ENCODE results near the gene M1AP.
"Not testable (repeated sequence)": the region's sequence is repeated elsewhere in the genome, so short reads cannot be mapped to it uniquely, and the experiment has no call there.

The M1AP gene

DNA sequence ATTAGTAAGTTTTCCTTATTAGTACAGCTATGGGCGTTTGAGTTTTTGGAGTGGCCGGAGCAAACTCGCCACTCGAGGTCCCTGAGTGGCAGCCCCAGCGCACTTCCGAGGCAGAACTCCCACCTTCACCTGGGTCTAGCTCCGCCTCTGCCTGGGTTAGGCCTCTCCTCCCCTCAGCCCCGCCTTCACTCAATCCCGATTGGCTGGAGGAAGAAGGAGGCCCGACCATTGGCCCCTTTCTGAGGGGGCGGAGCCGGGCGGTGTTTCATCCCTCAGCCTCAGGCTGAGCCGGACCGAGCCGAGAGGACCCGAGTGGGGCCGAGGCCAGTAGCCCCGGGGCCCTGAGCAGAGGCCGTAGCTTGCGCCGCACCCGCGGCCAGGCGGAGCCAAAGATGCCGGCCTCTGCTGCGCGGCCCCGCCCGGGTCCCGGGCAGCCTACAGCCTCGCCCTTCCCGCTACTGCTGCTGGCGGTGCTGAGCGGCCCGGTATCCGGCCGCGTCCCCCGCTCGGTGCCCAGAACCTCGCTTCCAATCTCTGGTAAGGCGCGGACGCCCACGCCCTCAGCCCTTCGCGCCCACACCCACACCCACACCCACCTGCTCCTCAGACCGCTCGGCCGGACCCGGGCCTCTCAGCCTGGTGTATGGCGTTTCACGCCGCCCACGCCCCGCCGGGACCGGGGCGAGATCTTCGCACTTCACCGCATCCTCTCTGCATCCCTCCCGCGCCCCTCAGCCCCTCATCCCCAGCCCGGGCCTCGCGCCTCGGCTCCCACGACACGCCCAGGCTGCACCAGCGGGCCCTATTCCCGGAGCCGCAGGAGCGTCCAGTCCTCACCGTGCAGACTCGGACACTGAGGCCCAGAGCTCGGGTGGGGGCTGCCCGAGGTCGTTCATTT lies 6.1 kb upstream of the M1AP start, which contains the start of gene SEMA4F:
Gene SEMA4F, plus strand, starts transcription at position 263 of the 898 bp plus-strand sequence. Its CDS starts 130 bp downstream, at position 393.
- DNase-seq (ENCODE audit: low read depth in 2 of 2, low spot score in 1 of 2) = peak; percentile 86 to 88

GRCh38 chr2:74653589-74653984 lies 5.5 kb upstream of the M1AP start:
- no peak for DNase-seq (ENCODE audit: low read depth in 2 of 2, low spot score in 1 of 2)

- no peak for DNase-seq (ENCODE audit: low read depth in 2 of 2, low spot score in 1 of 2)
These were observed 1.2 kb downstream of the M1AP start for GRCh38 chr2:74646834-74647482.

DNA sequence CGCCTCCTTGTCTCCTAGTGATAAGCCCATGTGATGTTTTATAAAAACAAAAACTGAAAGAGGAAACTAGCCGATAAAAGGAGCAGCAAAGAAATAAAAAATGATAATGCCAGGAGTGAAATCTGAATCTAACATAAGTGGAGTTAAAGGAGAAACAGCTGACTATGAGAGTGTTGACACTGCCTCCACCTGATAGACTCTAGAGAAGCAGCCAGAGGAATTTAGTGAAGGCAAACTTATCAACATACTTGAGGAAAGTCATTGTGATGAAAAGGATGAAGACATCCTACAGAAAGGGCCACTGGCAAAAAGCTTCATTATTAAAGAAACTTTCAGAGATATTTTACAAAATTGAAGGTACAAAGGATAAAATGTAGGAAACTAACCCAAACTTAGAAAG lies 1.9 kb downstream of the M1AP start:
- no peak for DNase-seq (ENCODE audit: low read depth in 2 of 2, low spot score in 1 of 2)

DNA sequence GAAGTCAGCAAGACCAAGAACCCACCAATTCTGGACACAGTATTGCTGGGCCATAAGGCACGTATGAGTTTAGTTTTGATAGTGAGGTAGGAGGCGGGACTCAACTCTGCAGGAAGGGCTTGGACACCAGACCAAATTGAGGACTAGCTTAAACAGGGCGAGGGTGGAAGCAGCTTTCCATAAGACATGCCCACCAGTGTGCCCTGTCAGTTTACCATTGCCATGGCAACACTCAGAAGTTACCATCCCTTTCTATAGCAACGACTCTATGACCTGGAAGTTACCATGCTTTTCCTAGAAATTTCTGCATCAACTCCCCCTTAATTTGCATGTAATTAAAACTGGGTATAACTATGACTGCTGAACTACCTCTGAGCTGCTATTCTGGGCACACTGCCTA lies 2.8 kb downstream of the M1AP start:
- no peak for DNase-seq (ENCODE audit: low read depth in 2 of 2, low spot score in 1 of 2)

DNA sequence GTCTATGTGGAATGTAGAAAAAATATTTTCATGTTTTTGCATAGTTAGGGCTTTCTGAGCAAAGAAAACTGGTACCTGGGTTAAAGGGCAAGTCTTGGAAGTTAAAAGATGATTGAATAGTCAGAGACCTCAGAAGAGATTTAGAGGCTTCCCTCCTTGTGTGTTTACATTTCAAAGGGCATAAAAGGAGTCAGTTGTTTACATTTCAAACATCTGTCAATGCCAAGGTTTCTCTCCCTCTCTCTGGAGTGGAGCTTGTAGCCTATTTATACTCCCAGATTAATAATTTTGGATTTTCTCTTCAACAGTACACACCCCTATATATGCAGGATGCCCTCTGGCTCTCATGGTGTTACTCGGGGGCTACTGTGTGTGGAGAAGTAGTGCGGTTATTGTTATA lies 8.6 kb downstream of the M1AP start:
- DNase-seq (ENCODE audit: low read depth in 2 of 2, low spot score in 1 of 2) = no peak

GRCh38 chr2:74632939-74633312 lies 15.2 kb downstream of the M1AP start:
- no peak for DNase-seq (ENCODE audit: low read depth in 2 of 2, low spot score in 1 of 2)

DNA sequence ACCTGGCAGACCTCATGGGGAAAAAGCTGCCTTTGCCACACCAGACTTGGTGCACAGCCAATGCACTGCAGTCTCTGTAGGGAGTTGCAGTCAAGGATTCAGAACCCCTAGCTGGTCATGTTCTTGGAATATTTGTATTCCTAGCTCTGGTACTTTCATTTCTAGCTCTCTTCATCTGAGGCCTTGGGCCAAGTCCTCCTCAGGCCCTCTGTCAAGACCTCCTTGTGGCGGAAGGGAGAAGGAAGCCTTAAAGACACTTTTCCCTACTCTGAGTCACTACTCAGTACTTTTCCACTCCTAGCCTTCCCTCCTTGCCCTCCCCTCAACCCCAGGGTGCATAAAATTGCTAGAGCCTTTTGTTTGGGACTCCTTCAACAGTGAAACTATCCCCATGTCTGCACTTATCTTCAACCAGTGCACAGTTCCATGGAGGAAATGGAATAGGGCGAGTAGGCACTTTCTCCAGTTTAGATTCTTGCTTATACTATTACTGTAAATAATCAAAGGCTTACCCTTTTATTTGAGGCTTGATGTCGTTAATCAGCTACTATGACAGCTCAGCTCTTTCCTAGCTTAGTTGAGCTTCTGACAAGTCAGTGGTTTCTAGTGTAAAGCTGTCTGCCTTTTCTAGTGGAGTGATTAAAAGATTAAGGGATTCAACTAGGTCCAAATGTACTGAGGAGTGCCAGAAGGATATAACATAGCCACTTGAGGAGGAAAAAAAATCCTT lies 15.8 kb downstream of the M1AP start:
- DNase-seq (ENCODE audit: low read depth in 2 of 2, low spot score in 1 of 2) = no peak

DNA sequence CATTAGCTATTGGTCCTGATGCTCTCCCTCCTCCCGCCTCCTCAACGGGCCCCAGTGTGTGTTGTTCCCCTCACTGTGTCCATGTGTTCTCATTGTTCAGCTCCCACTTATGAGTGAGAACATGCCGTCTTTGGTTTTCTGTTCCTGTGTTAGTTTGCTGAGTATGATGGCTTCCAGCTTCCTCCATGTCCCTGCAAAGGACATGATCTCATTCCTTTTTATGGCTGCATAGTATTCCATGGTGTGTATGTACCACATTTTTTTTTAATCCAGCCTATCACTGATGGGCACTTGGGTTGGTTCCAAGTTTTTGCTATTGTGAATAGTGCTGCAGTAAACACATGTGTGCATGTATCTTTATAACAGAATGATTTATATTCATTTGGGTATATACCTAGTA lies 17.7 kb downstream of the M1AP start:
- not testable (repeated sequence) for DNase-seq (ENCODE audit: low read depth in 2 of 2, low spot score in 1 of 2)

- no peak for DNase-seq (ENCODE audit: low read depth in 2 of 2, low spot score in 1 of 2)
These were observed 19.5 kb downstream of the M1AP start for GRCh38 chr2:74628538-74629105.

DNA sequence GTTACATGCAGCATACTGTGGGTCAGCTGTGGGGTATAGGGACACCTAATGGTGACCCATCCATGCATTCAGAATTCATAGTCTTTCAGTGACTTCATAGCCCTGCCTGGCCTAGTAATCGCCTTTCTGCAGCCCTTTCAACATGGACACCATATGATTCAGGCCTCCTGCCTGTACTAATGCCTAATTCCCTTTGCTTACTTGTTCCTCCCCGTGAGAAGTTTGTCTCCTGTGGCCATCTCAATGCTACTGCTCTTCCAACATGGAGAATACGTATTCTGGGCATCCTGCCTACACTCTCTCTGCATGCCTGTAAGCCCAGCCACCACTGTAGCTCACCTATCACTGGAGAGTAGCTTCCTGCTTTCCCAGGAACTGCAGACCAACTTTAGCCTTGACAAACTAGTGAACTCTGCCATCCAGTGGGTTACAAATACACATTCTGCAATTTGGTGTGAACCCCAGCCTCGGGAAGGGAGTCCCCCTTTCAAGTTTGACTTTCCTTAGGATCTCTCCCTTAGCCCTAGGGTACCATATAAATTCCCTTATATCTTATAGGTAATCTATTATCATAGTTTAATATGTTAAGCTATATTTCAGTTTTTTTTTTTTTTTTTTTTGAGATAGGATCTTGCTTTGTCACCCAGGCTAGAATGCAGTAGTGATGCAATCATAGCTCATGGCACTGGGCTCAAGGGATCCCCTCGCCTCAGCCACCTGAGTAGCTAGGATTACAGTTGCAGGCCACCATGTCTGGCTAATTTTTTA lies 22.3 kb downstream of the M1AP start:
- no peak for DNase-seq (ENCODE audit: low read depth in 2 of 2, low spot score in 1 of 2)

DNA sequence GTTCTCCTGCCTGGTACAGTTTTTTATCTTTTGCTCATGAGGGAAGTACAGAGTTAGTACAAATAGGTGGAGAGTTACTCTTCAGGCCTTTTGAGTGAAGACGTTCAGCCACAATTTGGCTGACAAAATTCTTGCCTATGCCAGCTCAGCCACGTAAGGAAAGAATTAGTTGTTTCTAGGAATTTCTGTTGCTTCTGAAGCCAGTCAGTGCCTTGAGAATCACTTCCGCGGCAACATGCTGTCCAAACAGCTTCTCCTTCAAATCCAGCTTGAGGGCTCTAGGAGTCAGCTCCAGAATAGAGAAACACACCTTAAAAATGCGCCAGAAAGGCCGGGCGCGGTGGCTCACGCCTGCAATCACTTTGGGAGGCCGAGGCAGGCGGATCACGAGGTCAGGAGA lies 27.5 kb downstream of the M1AP start:
- no peak for DNase-seq (ENCODE audit: low read depth in 2 of 2, low spot score in 1 of 2)

GRCh38 chr2:74619651-74620297 lies 28.4 kb downstream of the M1AP start:
- DNase-seq (ENCODE audit: low read depth in 2 of 2, low spot score in 1 of 2) = no peak

DNA sequence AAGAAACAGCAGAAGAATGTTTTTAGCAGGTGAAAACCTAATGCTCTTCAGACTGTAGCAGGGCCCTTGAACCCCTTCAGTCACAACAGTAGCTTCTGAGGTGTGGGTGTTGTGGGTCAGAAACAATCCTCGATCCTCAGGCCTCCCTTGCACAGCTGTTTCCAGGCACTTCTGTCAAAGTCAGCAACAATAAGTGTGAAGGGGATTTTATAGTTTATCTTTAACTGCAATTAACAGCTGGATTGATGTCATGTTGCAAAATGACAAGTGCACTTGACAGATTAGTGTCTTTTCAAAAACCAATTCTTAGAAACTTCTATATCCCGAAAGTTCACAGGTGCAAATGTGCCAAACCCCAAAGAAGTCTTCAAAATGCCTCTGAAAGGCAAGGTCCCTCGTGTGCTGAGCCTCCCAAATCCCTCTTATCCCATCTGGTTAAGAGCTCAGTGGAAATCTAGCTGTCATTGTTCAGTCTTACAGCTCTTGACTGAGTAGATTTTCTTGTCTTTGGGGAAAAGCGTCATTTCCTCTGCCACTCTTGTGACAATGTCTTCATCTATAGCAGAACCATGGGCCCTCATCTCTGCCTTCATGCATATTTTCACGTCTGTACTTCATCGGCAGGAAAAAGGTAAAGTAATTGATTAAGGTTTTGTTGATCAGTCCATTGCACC lies 29.6 kb downstream of the M1AP start:
- DNase-seq (ENCODE audit: low read depth in 2 of 2, low spot score in 1 of 2) = no peak

DNA sequence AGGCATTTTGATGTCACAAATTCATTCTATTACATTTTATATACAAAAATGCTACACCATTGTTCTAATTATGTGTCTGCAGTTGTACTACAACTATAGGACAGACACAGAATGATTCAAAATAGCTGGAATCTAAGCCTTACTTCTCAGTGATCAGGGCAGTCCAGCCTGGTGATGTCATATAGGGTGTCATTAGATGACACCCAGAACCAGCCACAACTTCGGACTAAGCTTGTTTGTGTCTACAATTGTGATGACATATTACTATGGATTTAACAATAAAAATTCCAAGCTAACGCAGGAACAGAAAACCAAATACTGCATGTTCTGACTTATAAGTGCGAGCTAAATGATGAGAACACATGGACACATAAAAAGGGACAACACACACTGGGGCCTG lies 31.0 kb downstream of the M1AP start:
- DNase-seq (ENCODE audit: low read depth in 2 of 2, low spot score in 1 of 2) = no peak

GRCh38 chr2:74606927-74607326 lies 41.2 kb downstream of the M1AP start:
- DNase-seq (ENCODE audit: low read depth in 2 of 2, low spot score in 1 of 2) = no peak

GRCh38 chr2:74603282-74604000 lies 44.7 kb downstream of the M1AP start:
- DNase-seq (ENCODE audit: low read depth in 2 of 2, low spot score in 1 of 2) = no peak

DNA sequence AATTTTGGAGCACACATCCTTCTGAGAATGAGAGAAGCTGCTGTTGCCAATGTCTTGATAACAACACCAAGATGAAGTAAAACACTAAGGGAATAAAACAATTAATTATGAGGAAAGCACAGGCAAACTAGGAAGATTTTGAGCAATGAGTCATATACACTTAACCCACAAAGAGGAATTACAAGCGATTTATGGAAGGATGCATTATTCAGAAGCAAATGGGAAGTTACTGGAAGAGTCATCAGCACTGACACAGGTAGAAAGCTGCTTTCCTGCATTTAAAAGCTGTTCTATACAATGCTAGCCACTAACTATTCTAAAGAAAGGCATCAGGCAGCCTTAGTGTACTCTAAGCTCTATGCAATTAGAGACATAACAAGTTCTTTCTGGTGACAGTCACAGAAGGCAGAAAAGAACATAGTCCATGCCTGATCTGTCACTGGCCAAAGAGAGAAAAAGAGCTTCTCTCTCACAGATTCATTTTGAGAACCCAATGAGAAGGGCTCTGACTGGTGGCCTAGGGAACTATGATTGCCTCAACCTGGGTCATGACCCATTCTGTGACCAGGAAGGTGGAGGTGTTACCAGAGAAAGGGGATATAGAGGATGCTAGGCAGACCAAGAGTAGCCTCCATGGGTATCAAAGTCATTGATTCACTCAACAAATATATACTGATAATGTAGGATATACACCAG lies 45.4 kb downstream of the M1AP start:
- no peak for DNase-seq (ENCODE audit: low read depth in 2 of 2, low spot score in 1 of 2)

Data from stimulated activated CD8-positive, alpha-beta memory T cell treated with anti-CD3 and anti-CD28 coated beads, Interleukin-4, amount 100 ng/mL, for 4 hours (primary cell).